Measurements from ENCODE around the gene NDUFS6.

- TF ChIP-seq EZH2 (IDR thresholded peaks at IDR 0.05; ENCODE audit: borderline replicate concordance, insufficient read depth, low read length, poor library complexity, severe bottlenecking) (no peak), CTCF (IDR thresholded peaks at IDR 0.05; ENCODE audit: poor library complexity, severe bottlenecking) (no peak), POLR2AphosphoS5 (IDR thresholded peaks at IDR 0.05) (no peak), TAF1 (IDR thresholded peaks at IDR 0.05; ENCODE audit: low read depth) (no peak), SMC3 (conservative IDR thresholded peaks at IDR 0.05; ENCODE audit: poor library complexity) (no peak), EP300 (conservative IDR thresholded peaks at IDR 0.05; ENCODE audit: poor library complexity, severe bottlenecking) (no peak), RAD21 (conservative IDR thresholded peaks at IDR 0.05) (no peak)
- TF ChIP-seq, protein P1, sequence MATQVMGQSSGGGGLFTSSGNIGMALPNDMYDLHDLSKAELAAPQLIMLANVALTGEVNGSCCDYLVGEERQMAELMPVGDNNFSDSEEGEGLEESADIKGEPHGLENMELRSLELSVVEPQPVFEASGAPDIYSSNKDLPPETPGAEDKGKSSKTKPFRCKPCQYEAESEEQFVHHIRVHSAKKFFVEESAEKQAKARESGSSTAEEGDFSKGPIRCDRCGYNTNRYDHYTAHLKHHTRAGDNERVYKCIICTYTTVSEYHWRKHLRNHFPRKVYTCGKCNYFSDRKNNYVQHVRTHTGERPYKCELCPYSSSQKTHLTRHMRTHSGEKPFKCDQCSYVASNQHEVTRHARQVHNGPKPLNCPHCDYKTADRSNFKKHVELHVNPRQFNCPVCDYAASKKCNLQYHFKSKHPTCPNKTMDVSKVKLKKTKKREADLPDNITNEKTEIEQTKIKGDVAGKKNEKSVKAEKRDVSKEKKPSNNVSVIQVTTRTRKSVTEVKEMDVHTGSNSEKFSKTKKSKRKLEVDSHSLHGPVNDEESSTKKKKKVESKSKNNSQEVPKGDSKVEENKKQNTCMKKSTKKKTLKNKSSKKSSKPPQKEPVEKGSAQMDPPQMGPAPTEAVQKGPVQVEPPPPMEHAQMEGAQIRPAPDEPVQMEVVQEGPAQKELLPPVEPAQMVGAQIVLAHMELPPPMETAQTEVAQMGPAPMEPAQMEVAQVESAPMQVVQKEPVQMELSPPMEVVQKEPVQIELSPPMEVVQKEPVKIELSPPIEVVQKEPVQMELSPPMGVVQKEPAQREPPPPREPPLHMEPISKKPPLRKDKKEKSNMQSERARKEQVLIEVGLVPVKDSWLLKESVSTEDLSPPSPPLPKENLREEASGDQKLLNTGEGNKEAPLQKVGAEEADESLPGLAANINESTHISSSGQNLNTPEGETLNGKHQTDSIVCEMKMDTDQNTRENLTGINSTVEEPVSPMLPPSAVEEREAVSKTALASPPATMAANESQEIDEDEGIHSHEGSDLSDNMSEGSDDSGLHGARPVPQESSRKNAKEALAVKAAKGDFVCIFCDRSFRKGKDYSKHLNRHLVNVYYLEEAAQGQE (IDR thresholded peaks at IDR 0.05; ENCODE audit: borderline replicate concordance): no peak
Observed at GRCh38 chr5:1781726-1782384, 19.4 kb upstream of the NDUFS6 start.

Measured in neural cell (in vitro differentiated cells).